ENCODE measurements around the gene CEBPE. TPM values are rescaled to one million over a fixed set of nuclear protein-coding genes. Genes with fewer than 3 reads are reported as not detected.

Gene CEBPE
- polyA plus RNA-seq, 1 experiment: not detected

DNA sequence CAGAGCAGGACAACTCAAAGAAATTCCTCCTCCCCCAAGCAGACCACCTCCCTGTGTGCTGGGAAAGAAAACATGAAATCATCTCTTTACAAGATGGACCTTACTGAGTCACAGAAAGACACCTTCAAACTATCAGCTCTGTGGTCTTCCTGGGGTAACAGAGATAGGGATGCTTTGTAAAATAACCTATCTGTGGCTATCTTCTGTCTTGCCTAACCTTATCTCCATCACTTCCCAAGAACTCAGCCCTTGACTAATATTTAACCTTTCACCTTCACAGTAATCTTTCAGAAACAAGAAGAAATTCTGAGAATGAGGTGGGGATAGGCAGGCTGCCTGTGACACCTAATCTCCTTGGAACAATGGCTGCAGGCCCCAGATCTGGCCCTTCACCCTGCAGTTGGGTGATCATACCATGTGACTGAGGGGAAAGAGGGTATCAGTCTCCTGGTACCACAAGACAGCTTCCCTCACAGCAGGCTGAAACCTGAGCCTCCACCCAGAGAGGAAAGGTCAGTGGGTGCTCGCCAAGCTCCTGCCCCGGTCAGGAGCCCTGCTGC lies 27.4 kb upstream of the CEBPE start:
- DNase-seq (ENCODE audit: low read depth, low spot score): no peak
- TF ChIP-seq, protein P1, sequence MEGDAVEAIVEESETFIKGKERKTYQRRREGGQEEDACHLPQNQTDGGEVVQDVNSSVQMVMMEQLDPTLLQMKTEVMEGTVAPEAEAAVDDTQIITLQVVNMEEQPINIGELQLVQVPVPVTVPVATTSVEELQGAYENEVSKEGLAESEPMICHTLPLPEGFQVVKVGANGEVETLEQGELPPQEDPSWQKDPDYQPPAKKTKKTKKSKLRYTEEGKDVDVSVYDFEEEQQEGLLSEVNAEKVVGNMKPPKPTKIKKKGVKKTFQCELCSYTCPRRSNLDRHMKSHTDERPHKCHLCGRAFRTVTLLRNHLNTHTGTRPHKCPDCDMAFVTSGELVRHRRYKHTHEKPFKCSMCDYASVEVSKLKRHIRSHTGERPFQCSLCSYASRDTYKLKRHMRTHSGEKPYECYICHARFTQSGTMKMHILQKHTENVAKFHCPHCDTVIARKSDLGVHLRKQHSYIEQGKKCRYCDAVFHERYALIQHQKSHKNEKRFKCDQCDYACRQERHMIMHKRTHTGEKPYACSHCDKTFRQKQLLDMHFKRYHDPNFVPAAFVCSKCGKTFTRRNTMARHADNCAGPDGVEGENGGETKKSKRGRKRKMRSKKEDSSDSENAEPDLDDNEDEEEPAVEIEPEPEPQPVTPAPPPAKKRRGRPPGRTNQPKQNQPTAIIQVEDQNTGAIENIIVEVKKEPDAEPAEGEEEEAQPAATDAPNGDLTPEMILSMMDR (IDR thresholded peaks at IDR 0.05; ENCODE audit: low read depth, low read length): no peak
- ChIA-PET POLR2A (no interaction called here), CTCF (interaction anchor here (1.0 to 1.6 kb wide), 2 partner anchors 26 to 40 kb away, joined by 3 to 4 read pairs; no protein-coding TSS in a partner anchor)
- Histone ChIP-seq H3K27ac (ENCODE audit: low read depth, low read length) (no peak overlapping the region), H3K27me3 (ENCODE audit: control insufficient read depth, insufficient read depth, low read length) (peaks cover 24% of the 10 kb centered on the region), H3K9me3 (ENCODE audit: control insufficient read depth, insufficient read depth, low read length) (no peaks in the 10 kb centered on the region), H3K4me3 (ENCODE audit: low read depth, low read length) (no peak overlapping the region)

DNA sequence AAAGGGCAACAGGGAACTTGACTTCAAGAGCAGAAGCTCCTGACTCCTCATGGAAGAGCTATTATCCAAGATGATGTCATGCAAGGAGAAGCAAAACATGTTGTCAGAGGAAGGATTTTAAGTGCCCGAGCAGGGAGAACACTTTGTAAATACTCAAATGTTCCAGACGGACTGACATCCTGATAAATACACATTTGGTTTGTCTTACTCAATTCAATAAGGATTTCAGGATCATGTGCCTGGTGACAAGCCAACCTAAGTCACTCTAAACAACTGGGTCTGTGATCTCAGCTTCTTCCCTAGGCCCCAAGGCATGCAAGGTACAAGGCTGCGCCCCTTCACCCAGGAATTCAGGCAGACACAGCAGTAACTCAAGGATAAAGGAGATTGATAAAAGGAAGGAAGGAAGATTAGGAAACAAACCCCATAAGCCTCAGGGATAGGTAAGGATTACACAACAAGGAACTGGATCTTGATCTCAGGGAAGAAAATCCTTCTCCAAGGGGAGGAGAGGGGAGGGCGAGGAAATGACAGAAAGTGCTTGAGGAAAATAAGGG lies 26.8 kb upstream of the CEBPE start:
- Histone ChIP-seq H3K27me3 (ENCODE audit: control insufficient read depth, insufficient read depth, low read length) (peaks cover 23% of the 10 kb centered on the region), H3K9me3 (ENCODE audit: control insufficient read depth, insufficient read depth, low read length) (no peaks in the 10 kb centered on the region), H3K4me3 (ENCODE audit: low read depth, low read length) (no peak overlapping the region), H3K27ac (ENCODE audit: low read depth, low read length) (no peak overlapping the region)
- no peak for DNase-seq (ENCODE audit: low read depth, low spot score)
- CTCF ChIA-PET: interaction anchor here (0.7 to 1.6 kb wide), 2 partner anchors 25 to 41 kb away, joined by 4 to 5 read pairs; no protein-coding TSS in a partner anchor
- POLR2A ChIA-PET: no interaction called here
- TF ChIP-seq, protein P1 (IDR thresholded peaks at IDR 0.05; ENCODE audit: low read depth, low read length): no peak

DNA sequence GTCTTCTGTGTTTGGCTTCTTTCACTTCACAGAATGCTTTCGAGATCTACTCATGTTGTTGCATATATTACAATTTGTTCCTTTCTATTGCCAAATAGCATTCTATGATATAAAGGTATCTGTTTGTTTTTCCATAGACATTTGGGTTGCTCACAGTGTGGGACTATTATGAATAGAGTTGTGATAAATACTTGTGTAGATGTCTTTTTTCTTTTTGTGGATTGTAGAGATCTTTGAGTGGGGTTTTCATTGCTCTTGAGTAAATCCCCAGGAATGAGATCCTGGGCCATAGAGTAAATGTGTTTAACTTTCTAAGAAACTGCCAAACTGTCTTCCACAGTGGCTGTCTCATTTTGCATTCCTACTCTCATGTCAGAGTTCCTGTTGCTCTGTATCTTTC lies 24.9 kb upstream of the CEBPE start:
- POLR2A ChIA-PET: no interaction called here
- peaks cover 23% of the 10 kb centered on the region for H3K27me3 ChIP-seq (ENCODE audit: control insufficient read depth, insufficient read depth, low read length)
- TF ChIP-seq, protein P1 (IDR thresholded peaks at IDR 0.05; ENCODE audit: low read depth, low read length): no peak
- CTCF ChIA-PET: interaction anchor here (1.0 to 2.3 kb wide), 3 partner anchors 23 to 43 kb away, joined by 3 to 18 read pairs (median 4); no protein-coding TSS in a partner anchor
- H3K9me3 ChIP-seq (ENCODE audit: control insufficient read depth, insufficient read depth, low read length): no peaks in the 10 kb centered on the region; the same call in 1 of the 2 replicates
- H3K27ac ChIP-seq (ENCODE audit: low read depth, low read length): no peak overlapping the region
- no peak overlapping the region for H3K4me3 ChIP-seq (ENCODE audit: low read depth, low read length)
- no peak for DNase-seq (ENCODE audit: low read depth, low spot score)

DNA sequence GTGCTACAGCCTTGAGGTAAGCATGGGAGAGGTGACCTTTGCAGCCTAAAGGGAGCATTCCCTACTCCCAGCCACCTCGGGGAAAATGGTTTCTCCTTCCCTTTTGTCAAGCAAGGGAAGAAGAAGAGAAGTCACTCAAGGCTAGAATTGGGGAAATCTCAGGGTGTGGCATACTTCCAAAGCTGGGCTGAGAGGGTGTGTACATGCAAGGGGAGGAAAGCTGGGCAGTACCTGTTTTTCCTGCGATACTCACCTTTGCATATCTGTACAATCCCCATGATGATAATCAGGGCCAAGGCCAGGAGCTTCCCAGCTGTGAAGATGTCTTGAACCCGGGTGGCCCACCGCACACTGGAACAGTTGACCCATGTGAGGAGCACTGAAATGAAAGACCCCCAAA lies 23.8 kb upstream of the CEBPE start:
- Histone ChIP-seq H3K27me3 (ENCODE audit: control insufficient read depth, insufficient read depth, low read length) (peaks cover 23% of the 10 kb centered on the region), H3K4me3 (ENCODE audit: low read depth, low read length) (no peak overlapping the region), H3K27ac (ENCODE audit: low read depth, low read length) (no peak overlapping the region), H3K9me3 (ENCODE audit: control insufficient read depth, insufficient read depth, low read length) (no peaks in the 10 kb centered on the region; the same call in 1 of the 2 replicates)
- TF ChIP-seq, protein P1 (IDR thresholded peaks at IDR 0.05; ENCODE audit: low read depth, low read length): no peak
- ChIA-PET POLR2A (interaction anchor here (0.7 kb wide), 1 partner anchor 203 kb away, joined by 5 read pairs; no protein-coding TSS in a partner anchor), CTCF (interaction anchor here (0.7 to 2.3 kb wide), 6 partner anchors 13 to 158 kb away, joined by 3 to 18 read pairs (median 6); no protein-coding TSS in a partner anchor)
- no peak for DNase-seq (ENCODE audit: low read depth, low spot score)

Measured in AG04450 (cell line).